Brain pericyte (primary cell): ENCODE data around the gene STX7.
"Not testable (repeated sequence)": the region's sequence is repeated elsewhere in the genome, so short reads cannot be mapped to it uniquely, and the experiment has no call there.

Experiments used
- DNase-seq: peaks from one replicate; pipeline ENCODE4 v3.0.0-alpha.2; 2012; ENCODE audit warnings: low read depth, low spot score

Gene STX7, protein sequence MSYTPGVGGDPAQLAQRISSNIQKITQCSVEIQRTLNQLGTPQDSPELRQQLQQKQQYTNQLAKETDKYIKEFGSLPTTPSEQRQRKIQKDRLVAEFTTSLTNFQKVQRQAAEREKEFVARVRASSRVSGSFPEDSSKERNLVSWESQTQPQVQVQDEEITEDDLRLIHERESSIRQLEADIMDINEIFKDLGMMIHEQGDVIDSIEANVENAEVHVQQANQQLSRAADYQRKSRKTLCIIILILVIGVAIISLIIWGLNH

DNA sequence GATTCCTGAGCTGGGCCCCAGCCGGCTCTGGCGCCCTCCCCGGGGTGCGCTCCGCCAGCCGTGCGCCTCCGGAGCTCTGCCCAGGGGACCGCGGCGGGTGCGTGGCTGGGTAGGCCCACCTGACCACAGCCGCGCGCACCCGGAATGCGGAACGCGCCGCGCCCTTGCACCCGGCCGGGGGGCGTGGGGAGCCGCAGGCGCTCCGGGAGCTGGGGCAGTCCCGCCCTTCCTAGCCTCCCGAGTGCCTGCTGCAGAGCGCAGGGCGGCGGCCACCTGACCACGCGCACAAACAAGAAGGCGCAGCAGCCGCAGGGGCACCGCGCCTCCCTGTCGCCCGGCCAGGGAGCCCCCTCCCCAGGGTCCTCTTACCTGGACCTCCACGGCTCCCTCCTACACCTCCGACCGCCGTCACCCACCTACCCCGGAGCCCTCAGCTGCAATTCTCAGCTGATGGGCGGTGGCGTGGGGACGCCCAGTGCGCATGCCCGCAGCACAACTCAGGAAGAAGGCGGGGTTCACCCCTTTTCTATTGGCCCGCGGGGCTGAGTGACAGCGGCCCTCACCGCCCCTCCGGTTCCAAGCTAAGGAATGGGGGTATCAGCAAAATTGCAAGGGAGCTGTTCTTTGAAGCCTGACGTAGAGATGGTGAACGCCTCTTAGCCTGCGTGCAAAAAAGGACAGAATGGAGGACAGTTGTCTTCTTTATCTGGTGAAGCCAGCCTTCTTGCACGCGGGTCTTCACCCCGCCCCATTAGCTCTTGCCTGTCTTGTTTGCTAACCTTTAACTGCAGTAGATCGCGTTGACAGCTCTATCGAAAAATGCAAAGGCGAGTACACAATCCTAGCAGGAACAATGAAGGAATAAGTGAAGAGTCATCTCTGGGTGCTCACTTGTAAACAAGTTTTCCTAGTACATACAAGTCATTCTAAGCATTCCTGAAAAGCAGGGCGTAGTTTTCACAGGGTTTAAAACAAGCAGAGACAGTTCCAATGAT, at the start of gene STX7:
TSS of gene STX7 (minus strand) at position 479 of the 995 bp plus-strand sequence. CDS start 9,586 bp downstream, outside the sequence.
- DNase-seq = peak; percentile 38

DNA sequence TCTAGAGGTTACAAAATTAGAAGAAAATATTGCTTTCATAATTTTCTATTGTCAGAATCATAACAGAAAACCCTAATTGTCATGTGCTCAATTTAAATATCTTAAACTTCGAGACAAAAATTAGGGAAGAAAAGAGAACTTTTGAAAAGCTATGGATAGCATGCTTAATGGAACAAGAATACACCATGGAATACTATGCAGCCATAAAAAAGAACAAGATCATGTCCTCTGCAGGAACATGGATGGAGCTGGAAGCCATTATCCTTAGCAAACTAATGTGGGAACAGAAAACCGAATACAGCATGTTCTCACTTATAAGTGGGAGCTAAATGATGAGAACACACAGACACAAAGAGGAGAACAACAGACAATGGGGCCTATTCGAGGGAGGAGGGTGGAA, 47.2 kb upstream of the STX7 start:
- DNase-seq = not testable (repeated sequence)

DNA sequence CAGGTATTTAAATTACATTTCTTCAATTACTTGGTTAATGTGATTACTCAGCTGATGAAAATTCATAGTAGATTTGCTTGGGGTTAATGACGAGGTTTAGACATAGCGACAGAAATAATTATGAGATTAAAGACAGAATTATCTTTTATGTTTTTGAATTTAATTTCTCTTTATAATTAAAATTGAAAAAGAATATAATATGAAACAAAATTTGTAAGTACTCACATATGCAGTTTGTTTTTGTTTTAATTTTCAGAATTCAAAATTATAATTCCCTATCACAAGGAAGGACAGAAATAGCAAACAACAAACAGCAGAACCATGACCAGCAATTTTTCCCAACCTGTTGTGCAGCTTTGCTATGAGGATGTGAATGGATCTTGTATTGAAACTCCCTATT, 39.5 kb upstream of the STX7 start, which contains the start of gene TAAR8:
TSS of gene TAAR8 (plus strand) at position 301 of the 400 bp plus-strand sequence. CDS start at position 322, 21 bp downstream.
- no peak for DNase-seq

DNA sequence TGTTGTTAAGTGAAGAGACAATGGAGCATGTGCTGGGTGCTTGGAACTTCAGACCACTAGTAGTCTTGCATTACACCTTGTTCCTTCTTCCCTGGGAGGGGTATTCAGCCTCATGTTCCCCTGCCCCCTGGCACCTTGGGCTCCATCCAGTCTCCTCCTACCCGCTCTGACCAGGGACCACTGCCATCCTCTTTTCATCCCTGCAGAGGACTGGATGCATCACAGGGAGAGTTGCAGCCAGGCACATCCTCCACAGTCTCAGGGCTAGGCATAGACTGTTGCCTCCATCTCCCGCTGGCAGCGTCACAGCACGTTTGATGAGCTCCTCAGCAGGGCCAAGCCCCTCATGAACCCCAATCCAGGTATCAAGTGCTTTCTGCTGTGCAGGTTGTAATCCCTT, 38.3 kb upstream of the STX7 start:
- no peak for DNase-seq

DNA sequence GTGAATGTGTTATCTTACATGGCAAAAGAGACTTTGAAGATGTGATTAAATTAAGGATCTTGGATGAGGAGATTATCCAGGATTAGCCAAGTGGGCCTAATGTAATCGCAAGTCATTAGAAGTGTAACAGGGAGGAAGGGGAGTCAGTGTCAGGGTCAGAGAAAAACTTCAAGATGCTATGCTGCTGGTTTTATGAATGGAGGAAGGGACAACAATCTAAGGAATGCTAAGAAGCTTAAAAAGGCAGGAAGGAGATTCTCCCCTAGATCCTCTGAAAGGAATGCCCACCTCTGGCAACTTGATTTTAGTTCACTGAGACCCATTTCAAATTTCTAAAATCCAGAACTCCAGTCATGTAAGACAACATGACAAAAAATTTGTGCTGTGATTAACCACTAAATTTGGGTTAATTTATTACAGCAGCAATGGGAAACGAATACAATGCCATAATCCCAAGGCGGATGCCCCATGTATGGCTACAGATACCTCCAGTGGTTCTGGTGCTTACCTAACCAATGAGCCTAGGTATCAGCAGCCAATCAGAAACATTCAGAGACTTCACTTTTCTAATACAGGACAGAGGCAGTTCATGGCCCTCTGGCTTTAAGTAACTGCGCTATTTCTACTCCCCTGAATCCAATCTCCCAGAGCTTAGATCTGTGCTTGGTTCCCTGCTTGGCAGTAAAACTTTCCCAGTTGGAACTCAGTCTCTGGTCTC, 36.0 kb upstream of the STX7 start:
- no peak for DNase-seq

DNA sequence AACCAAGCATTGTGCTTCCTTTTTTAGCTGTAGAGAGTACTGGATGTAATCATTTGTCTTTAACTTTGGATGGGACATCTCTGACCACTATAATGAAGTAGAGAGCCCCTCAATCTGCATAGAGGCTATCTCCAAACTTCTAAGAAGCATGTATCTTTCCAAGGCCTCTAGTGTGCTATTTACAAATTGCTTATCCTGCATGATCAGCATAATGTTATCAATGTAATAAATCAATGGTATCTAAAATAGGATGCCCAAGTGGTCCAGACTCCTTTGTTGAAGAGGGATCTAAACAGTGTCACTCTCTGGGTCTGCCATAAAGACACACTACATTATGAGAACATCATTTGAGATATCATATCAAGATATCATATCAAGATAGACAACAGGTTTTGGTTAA, 31.9 kb upstream of the STX7 start:
- DNase-seq = no peak

DNA sequence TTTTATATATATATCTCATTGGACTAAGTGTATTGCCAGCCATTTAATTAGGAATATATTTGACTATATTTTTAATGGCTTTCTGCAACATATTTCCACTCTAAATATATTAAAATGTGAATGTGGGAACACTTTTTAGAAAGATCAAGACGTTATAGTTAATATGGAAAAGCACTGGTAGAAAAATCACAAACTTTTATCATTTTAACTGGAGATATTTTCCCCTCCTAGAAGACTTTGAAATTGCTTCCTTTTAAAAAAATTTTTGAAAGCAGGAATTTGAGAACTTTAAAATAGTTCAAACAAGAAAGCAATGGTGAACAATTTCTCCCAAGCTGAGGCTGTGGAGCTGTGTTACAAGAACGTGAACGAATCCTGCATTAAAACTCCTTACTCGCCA, 25.1 kb upstream of the STX7 start, which contains the start of gene TAAR9:
TSS of gene TAAR9 (plus strand) at position 301 of the 400 bp plus-strand sequence. CDS start at position 314, 13 bp downstream.
- DNase-seq = no peak

DNA sequence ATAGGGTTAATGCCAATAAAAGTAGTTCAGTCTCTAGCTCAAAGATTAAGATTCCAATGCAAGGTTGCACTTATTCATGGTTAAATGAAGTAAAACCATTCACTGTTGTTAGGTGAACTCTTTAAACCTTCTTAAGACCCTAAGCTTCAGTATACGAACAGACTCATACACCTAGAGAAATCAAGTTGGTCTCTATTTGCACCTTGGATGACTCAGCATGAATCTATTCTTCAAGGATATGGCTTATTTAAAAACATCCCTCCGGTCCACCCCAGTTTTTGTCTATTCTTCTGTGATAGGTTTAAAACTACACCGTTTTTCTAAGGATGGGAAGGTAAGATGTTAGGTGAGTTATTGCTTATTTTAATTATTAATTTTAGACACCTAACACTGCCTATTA, 24.2 kb upstream of the STX7 start:
- DNase-seq = no peak

DNA sequence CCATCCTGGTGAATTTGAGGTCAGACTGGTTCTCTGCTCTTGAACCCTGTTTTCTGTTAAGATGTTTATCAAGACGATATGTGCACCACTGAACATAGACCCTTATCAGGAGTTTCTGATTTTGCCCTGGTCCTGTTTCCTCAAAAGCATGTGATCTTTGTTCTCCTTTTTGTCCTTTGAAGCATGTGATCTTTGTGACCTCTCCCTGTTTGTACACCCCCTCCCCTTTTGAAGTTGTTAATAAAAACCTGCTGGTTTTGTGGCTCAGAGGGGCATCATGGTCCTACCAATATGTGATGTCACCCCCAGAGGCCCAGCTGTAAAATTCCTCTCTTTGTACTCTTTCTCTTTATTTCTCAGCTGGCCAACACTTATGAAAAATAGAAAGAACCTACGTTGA, 21.6 kb upstream of the STX7 start:
- DNase-seq = not testable (repeated sequence)

DNA sequence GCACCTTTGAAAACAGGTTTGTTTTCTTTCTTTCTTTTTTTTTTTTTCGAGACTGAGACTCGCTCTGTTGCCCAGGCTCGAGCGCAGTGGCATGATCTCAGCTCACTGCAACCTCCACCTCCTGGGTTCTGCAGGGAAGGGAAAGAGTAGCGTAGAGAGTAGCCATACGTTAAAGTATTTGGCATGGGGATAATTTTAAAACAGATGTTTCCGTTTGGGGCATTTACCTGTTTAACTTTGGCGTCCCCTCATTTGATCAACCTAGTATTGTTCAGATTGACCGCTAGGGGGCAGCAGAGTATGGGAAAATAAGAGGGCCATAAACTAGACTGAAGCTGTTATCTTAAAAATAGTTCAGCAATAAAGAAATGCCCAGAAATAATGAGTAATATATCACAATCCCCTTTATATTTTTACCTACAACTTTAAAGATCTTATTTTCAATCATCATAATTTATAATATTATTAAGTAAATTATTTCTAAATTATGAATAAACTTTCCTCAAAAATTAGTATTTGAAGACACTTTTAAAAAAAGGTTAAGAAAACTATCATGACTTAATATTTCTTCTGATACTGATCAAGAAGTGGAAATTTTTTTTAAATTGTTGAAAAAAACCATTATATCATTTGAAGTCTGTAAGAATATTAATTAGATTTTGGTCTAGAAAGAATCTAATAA, 17.5 kb upstream of the STX7 start:
- DNase-seq = no peak

DNA sequence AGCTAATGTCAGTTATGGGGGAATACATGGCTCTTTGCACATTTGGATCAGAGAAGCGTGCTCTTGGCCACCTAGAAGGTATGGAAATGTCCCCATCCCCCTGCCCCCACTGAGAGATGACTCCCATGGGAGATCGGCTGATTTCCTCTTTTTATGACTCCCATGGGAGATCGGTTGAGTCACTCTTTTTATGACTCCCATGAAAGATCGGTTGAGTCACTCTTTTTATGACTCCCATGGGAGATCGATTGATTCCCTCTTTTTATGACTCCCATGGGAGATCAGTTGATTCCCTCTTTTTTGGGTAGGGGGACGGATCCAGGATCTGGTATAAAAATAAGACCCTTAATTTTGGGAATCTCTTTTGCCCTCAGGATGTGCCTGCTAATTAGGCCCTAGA, 14.9 kb upstream of the STX7 start:
- no peak for DNase-seq

DNA sequence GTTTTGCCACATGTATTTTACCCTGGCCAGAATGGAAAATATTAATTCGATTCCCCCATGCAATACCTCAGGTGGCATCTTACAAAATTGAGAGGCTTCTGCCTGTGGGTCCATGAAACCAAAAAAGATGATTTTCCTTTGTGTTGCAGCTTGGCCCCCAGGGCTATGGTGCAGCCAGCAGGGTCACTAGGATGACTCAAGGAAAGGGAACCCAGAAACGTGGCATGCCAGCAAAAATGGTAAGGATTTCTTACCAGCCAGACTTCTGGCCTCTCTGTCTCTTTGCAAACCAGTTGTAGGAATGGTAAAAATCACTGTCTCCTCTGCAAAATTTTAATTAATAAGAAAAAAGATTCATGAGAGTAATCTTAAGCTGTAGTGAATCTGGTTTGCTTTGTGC, 13.5 kb upstream of the STX7 start:
- no peak for DNase-seq

DNA sequence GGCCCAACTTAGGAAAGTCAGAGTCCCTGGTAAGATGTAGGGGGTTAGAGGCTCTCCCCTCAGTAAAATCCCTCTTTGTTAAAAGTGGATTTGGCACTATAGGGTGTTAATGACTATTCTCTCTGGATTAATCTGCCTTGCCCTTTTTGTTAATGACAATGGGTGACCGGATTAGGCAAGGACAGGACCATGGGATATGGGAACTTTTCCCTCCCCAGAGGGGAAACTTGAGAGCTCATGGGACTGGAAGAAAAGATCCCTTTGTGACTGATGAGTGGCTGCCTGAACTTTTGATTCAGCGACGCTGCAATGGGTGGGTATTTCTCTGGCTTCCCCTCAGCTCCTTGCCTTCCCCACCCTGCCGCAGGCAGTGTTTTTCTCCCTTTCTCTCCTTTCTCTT, 12.9 kb upstream of the STX7 start:
- DNase-seq = no peak

DNA sequence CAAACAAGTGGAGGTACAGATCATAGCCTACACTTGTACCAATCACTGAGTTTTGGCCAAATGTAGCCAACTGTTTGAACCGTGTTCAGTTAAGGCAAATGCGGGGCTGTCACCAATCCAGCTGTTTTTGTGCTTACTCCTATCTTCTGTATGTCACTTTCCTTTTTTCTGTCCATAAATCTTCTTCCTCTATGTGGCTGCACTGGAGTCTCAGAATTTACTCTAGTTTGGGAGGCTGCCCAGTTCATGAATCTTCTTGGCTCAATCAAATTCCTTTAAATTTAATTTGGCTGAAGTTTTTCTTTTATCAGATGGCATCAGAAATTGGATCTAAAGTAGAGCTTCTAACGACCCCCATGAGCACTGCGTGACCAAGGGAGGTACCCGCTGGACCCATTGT, 11.7 kb upstream of the STX7 start:
- no peak for DNase-seq

DNA sequence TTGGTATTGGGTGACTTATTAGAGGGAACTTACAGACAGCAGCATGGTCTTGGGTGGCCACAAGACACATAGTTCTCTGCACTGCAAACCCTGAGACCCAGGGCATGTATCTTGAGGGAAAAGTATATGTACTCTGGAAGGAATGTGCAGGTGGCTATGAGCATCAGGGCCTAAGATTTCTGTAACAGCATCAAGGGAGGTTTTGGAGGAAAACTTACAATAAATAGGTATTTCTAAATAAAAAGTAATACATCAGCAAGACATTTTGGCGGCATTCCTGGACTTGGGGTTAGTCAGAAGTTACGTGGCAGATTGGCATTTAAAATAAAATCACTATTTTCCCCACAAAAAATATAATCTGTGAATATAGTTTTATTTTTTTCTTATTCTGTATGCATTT, 8.0 kb upstream of the STX7 start:
- no peak for DNase-seq

DNA sequence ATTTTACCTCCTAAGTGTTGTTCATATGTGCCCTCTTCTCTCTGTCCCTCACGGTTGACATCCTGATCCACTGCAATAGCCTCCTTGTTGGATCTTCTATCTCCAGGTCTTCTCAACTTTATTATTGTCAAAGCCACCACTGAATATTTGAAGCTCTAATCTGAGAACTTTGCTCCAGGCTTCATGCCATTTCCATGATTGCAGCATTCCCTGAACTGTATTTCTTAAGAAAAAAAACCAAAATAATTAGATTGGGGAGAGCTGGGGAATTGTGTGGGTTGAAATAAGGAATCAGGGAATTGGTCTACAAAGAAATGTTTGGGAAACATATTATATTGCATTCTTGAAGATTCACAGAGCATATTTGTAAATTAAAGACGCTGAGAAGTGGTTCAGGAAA, 2.5 kb upstream of the STX7 start:
- DNase-seq = no peak

DNA sequence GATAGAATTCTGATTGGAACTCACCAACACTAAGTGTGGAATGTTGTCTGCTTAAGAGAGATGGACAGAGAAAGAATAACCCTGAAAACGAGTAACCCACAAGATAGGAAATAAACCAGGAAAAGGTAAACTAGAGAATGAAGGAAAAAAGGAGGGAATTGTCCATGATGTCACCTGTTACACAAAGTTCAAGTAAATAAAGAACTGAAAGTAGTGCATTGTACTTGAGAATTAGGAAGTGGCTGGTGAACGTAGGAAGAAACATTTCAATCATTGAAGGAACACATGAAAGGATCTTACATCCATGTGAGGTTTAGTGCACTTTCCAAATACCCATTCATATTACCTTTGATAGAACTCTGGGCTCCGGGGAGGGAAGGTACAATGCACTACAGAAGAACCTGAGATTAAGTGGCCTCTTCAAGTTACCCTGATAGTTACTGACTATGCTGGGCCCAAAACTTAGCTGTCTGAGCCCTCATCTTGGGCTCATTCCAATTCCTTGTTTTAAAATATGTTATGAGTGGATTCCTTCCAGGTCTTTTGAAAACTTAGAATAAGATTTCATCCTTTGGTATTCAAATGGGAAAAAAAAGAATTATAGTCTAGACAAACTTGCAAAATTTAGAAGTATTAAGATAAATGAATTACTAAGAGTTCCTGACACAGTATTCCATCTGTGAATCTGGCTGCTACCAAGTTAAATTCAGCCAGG, 1.1 kb upstream of the STX7 start:
- DNase-seq = no peak

DNA sequence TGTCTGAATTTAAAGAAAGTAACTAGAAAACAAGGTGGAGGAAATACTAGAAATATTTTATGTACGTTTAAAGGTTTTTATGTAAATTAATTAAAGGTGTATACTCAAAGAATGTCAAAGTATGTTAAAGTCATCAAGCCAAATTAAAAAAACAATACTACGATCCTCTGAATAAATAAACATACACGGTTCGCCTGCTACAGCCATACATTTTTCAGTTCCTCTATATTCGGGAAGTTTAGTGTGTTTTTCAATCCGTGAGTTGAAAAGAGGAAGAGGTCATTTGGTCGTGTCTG, 626 bp downstream of the STX7 start:
- DNase-seq = no peak

DNA sequence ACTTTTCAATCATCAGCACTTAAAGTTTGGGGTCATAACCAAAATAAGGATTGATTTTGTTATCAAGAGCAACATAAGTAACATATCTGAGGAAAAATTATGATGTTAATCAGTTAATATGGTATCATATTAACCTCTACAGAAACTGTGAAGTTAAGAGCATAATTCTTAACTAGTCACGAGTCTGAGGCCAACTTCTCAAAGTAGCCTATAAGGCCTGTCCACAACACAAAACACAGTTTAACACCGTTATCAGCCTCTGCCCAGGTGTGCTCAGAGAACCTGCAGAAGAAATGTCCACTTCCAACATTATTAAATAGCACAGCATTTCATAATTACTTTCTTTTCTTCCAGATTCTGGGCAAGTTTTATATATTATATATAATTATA, 1.1 kb downstream of the STX7 start:
- no peak for DNase-seq

DNA sequence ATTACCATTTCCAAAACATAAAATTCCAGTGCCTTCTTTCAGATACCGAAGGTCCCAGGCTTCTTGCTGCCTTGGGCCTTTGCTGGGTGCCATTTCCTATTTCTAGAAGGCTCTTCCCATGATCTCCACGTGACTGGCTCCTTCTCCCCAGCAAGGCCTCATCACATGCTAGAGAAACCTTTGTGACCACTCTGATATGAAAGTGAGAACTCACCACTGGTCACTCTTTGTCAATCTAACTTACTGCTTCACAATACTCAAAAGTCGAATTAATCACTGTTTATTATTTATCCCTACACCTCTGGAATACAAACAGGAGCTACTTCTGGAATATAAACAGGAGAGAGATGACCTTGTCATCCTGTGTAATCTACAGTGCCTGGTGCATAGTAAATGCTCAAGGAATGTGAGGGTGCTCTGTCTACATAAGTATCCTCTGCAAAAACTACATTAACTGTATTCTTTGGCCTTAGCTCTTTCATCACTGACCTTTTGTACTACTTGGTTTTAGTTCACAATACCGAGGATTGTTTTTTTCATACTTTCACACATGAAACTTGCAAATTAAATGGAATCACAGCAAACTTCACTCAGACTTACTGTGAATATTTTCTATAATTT, 1.6 kb downstream of the STX7 start:
- DNase-seq = no peak
